Activated B cell treated with CpG ODN at 0.5 μM for 24 hours (primary cell): ENCODE data around the gene GSTT2. TPM values are rescaled to one million over a fixed set of nuclear protein-coding genes. Genes with fewer than 3 reads are reported as not detected.

Experiments used
- ATAC-seq: fragments of 200-7000 bp; cut with Tn5 transposase; one replicate; pipeline ENCODE4 v1.10.0; 2021; ENCODE audit warnings: low read depth, mild to moderate bottlenecking, moderate library complexity
- CTCF ChIA-PET: fragments of 350-600 bp; sonication (Branson Sonifier 250); formaldehyde crosslinking; loops from one replicate; lab custom pipeline; 2021; ENCODE audit warnings: antibody characterized with exemption; lab: Charles Lee
- POLR2A ChIA-PET: fragments of 350-600 bp; sonication (Branson Sonifier 250); formaldehyde crosslinking; loops from one replicate; lab custom pipeline; 2021; ENCODE audit warnings: antibody characterized with exemption; lab: Charles Lee
- DNase-seq: peaks from one replicate; pipeline ENCODE4 v3.0.0; 2022
- H3K27ac Mint-ChIP-seq: one replicate; pipeline ENCODE4 v1.8.0; 2020; ENCODE audit warnings: mixed read lengths
- H3K27me3 Mint-ChIP-seq: one replicate; pipeline ENCODE4 v1.8.0; 2021; ENCODE audit warnings: mixed read lengths
- H3K36me3 Mint-ChIP-seq: one replicate; pipeline ENCODE4 v1.8.0; 2021; ENCODE audit warnings: low read depth, mixed read lengths
- H3K4me1 Mint-ChIP-seq: one replicate; pipeline ENCODE4 v1.8.0; 2021; ENCODE audit warnings: mixed read lengths
- H3K4me3 Mint-ChIP-seq: one replicate; pipeline ENCODE4 v1.8.0; 2020; ENCODE audit warnings: mild to moderate bottlenecking, mixed read lengths
- H3K9me3 Mint-ChIP-seq: one replicate; pipeline ENCODE4 v1.8.0; 2020; ENCODE audit warnings: mixed read lengths
- intact Hi-C: fragments of 100-400 bp; cut with micrococcal nuclease; formaldehyde crosslinking; loops from one replicate; pipeline ENCODE4 v1.15.1; 2024
- total RNA-seq: library from RNA; stranded (reverse); gene quantifications from 2 replicates; pipeline ENCODE4 v1.2.3, GENCODE V29; 2022
- TF ChIP-seq, protein P1 (sequence below): fragments of 200-600 bp; IDR thresholded peaks from one replicate; pipeline ENCODE4 v1.8.0; 2022; ENCODE audit warnings: antibody characterized with exemption, mild to moderate bottlenecking

GSTT2 gene
- total RNA-seq, 1 donor from 2014 or later, result not detected

DNA sequence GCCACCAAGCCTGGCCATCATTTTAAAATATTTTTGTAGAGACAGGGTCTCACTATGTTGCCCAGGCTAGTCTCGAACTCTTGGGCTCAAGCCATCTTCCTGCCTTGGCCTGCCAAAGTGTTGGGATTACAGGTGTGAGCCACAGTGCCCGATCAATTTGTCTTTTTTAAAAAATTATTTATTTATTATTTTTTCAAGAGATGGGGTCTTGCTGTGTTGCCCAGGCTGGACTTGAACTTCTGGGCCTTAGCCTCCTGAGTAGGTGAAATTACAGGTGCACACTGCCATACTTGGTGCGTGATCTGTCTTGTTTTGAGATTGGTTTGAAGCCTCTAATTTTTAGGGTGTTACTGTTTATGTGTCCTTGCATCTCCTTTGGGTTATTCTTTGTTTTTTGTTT lies 41.4 kb downstream of the GSTT2 start:
- TF ChIP-seq, protein P1, sequence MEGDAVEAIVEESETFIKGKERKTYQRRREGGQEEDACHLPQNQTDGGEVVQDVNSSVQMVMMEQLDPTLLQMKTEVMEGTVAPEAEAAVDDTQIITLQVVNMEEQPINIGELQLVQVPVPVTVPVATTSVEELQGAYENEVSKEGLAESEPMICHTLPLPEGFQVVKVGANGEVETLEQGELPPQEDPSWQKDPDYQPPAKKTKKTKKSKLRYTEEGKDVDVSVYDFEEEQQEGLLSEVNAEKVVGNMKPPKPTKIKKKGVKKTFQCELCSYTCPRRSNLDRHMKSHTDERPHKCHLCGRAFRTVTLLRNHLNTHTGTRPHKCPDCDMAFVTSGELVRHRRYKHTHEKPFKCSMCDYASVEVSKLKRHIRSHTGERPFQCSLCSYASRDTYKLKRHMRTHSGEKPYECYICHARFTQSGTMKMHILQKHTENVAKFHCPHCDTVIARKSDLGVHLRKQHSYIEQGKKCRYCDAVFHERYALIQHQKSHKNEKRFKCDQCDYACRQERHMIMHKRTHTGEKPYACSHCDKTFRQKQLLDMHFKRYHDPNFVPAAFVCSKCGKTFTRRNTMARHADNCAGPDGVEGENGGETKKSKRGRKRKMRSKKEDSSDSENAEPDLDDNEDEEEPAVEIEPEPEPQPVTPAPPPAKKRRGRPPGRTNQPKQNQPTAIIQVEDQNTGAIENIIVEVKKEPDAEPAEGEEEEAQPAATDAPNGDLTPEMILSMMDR, result no peak
- ChIA-PET POLR2A (no interaction called here), CTCF (no interaction called here)
- Mint-ChIP-seq H3K27ac (no peak overlapping the region), H3K36me3 (peaks cover 22% of the 10 kb centered on the region), H3K27me3 (no peaks in the 10 kb centered on the region), H3K4me3 (no peak overlapping the region), H3K4me1 (peaks cover 2% of the 10 kb centered on the region), H3K9me3 (no peaks in the 10 kb centered on the region)
- DNase-seq (no peak), ATAC-seq (no peak)
- intact Hi-C loops, result no loop called here

- peaks cover 22% of the 10 kb centered on the region for H3K36me3 Mint-ChIP-seq
- no peak for ATAC-seq
- no peak overlapping the region for H3K4me3 Mint-ChIP-seq
- DNase-seq, result no peak
- no peaks in the 10 kb centered on the region for H3K27me3 Mint-ChIP-seq
- TF ChIP-seq, protein P1, result no peak
- H3K27ac Mint-ChIP-seq, result no peak overlapping the region
- H3K9me3 Mint-ChIP-seq, result no peaks in the 10 kb centered on the region
- intact Hi-C loops, result no loop called here
- ChIA-PET POLR2A (no interaction called here), CTCF (no interaction called here)
- peaks cover 11% of the 10 kb centered on the region for H3K4me1 Mint-ChIP-seq
Observed at GRCh38 chr22:24023204-24023789, 43.4 kb downstream of the GSTT2 start.

GRCh38 chr22:24024354-24024753 lies 44.4 kb downstream of the GSTT2 start:
- peaks cover 21% of the 10 kb centered on the region for H3K36me3 Mint-ChIP-seq
- ChIA-PET POLR2A (no interaction called here), CTCF (no interaction called here)
- TF ChIP-seq, protein P1, result no peak
- no peak for ATAC-seq
- DNase-seq, result no peak
- intact Hi-C loops, result no loop called here
- no peaks in the 10 kb centered on the region for H3K27me3 Mint-ChIP-seq
- H3K4me1 Mint-ChIP-seq, result peaks cover 17% of the 10 kb centered on the region
- H3K4me3 Mint-ChIP-seq, result no peak overlapping the region
- no peak overlapping the region for H3K27ac Mint-ChIP-seq
- no peaks in the 10 kb centered on the region for H3K9me3 Mint-ChIP-seq

- ATAC-seq (no peak), DNase-seq (no peak)
- Mint-ChIP-seq H3K36me3 (peaks cover 21% of the 10 kb centered on the region), H3K9me3 (no peaks in the 10 kb centered on the region), H3K4me3 (no peak overlapping the region), H3K27ac (no peak overlapping the region), H3K27me3 (no peaks in the 10 kb centered on the region), H3K4me1 (peaks cover 17% of the 10 kb centered on the region)
- intact Hi-C loops, result no loop called here
- ChIA-PET POLR2A (no interaction called here), CTCF (no interaction called here)
- TF ChIP-seq, protein P1, result no peak
Observed at GRCh38 chr22:24025475-24025874, 45.5 kb downstream of the GSTT2 start.

- no peak overlapping the region for H3K27ac Mint-ChIP-seq
Observed at GRCh38 chr22:24026056-24026455, 46.1 kb downstream of the GSTT2 start.

More at GRCh38 chr22:24026056-24026455, 46.1 kb downstream of the GSTT2 start:
- ATAC-seq (no peak), DNase-seq (no peak)
- Mint-ChIP-seq H3K9me3 (no peaks in the 10 kb centered on the region), H3K36me3 (peaks cover 21% of the 10 kb centered on the region), H3K4me3 (no peak overlapping the region), H3K27me3 (no peaks in the 10 kb centered on the region), H3K4me1 (peaks cover 17% of the 10 kb centered on the region)
- ChIA-PET POLR2A (no interaction called here), CTCF (no interaction called here)
- intact Hi-C loops, result no loop called here
- TF ChIP-seq, protein P1, result no peak
